GM12865 (cell line): Measurements from ENCODE around the gene CEP162.
"Not testable (repeated sequence)": the region's sequence is repeated elsewhere in the genome, so short reads cannot be mapped to it uniquely, and the experiment has no call there.

Experiments used
- DNase-seq: peaks from one replicate; pipeline ENCODE4 v3.0.0; 2010; ENCODE audit warnings: low read depth
- H3K4me3 ChIP-seq: 2 replicates; pipeline ENCODE4 v1.5.1; 2011; ENCODE audit warnings: mild to moderate bottlenecking, low read depth, low read length, control low read depth
- CTCF ChIP-seq: IDR thresholded peaks from 2 replicates; pipeline ENCODE4 v1.5.1; 2011; ENCODE audit warnings: low read length, control low read depth, low read depth, inconsistent platforms; ENCODE audit not compliant: insufficient read depth; ENCODE audit errors: missing control alignments

CEP162 gene

GRCh38 chr6:84107495-84107894, 119.9 kb downstream of the CEP162 start:
- no peak overlapping the region for H3K4me3 ChIP-seq
- DNase-seq: no peak
- no peak for TF ChIP-seq CTCF

DNA sequence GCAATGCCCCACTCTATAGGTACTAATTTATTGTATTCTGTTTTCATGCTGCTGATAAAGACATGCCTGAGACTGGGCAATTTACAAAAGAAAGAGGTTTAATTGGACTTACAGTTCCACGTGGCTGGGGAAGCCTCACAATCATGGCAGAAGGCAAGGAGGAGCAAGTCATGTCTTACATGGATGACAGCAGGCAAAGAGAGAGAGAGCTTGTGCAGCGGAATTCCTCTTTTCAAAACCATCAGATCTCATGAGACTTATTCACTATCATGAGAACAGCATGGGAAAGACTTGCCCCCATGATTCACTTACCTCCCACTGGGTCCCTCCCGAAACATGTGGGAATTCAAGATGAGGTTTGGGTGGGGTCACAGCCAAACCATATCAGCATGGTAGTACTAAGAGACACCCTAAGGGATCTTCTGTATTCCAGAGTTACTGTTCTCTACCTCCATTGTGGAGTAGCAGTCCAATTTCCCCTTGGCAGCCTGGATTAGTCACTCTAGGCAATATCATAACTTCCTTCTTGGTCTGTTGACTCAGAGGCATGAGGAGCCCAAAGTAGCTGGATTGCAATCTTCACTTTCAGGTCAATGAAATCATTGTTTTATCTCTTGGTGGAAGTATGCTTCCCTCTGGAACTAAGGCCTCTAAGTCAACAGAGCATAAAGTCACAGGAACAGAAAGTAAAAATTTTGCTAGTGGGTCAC, 122.1 kb downstream of the CEP162 start:
- DNase-seq, H3K4me3 ChIP-seq: not testable (repeated sequence)

- no peak for DNase-seq
- H3K4me3 ChIP-seq: no peak overlapping the region
- no peak for TF ChIP-seq CTCF
Measured at GRCh38 chr6:84103029-84103428, 124.4 kb downstream of the CEP162 start.

- no peak for TF ChIP-seq CTCF
Measured at GRCh38 chr6:84095156-84095555, 132.3 kb downstream of the CEP162 start.

DNA sequence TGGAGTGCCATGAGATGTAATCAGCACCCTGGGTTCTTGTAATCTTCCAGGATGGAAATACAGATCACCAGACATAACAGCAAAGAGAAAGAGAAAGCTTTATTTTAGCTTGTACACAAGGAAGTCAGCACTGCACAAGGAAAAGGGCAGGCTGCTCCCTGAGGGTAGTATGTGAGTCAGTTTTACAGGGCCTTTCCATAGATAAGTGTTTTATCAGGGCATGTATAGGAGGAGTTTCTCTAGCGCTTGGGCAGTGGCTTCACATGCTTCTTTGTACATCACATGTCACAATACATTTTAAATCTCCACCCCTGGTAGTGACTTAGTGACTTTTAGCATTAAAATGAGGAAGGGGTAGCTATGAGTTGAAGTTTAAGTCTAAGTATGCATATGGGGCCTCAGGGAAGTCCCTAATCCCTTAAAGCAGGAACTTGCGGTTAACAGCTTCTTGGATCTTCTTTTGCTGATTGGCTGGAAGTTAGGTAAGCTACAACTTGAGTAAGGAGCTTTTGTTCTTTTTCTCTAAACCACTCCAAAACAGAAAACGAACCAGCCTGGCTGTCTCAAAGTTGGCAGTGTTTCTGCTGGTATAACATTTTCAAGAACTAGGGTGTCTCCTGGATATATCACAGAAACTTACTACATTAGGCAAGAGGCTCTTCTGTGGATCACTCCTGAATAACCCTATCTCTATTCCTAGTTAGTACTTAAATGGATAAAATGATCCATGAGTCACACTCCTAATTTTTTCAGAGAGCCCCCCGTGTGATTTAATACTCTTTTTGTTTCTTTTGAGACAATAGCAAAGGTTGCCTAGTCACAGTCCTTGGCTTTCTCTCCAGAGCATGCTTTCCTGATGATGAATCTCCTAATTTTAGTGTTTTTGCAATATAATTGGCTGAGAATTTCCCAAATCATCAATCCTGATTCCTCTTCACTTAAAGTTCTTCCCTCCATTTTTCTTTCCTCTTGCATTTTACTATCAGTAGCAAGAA, 133.7 kb downstream of the CEP162 start:
- H3K4me3 ChIP-seq: no peak overlapping the region
- TF ChIP-seq CTCF: no peak
- peak; percentile 36 for DNase-seq

More at GRCh38 chr6:84095156-84095555, 132.3 kb downstream of the CEP162 start:
- DNase-seq: no peak
- H3K4me3 ChIP-seq: no peak overlapping the region

DNA sequence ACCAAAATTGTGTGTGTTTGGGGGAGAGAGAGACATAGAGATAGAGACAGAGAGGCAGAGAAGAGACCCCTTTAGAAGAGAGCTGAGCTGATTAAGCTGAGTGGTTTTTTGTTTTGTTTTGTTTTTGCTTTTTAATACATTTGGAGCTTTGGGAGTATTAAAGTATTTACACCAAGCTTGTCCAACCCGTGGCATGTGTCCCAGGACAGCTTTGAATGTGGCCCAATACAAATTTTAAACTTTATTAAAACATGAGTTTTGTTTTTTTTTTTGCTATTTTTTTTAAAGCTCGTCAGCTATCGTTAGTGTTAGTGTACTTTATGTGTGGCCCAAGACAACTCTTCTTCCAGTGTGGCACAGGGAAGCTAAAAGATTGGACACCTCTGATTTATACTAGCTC, 137.9 kb downstream of the CEP162 start:
- no peak overlapping the region for H3K4me3 ChIP-seq
- no peak for TF ChIP-seq CTCF

GRCh38 chr6:84089081-84089480, 138.4 kb downstream of the CEP162 start:
- no peak for TF ChIP-seq CTCF
- no peak overlapping the region for H3K4me3 ChIP-seq
- no peak for DNase-seq

More for the DNA sequence above, 137.9 kb downstream of the CEP162 start:
- DNase-seq: no peak
